GM12872 (cell line): ENCODE results near the gene C1GALT1.

ENCODE experiments used
- CTCF ChIP-seq: IDR thresholded peaks from 3 replicates; pipeline ENCODE4 v1.5.1; 2011; ENCODE audit warnings: low read depth, mild to moderate bottlenecking, low read length, moderate library complexity; ENCODE audit not compliant: insufficient read depth

C1GALT1 gene

GRCh38 chr7:7214398-7215347, 32.3 kb downstream of the C1GALT1 start:
- no peak for TF ChIP-seq CTCF

DNA sequence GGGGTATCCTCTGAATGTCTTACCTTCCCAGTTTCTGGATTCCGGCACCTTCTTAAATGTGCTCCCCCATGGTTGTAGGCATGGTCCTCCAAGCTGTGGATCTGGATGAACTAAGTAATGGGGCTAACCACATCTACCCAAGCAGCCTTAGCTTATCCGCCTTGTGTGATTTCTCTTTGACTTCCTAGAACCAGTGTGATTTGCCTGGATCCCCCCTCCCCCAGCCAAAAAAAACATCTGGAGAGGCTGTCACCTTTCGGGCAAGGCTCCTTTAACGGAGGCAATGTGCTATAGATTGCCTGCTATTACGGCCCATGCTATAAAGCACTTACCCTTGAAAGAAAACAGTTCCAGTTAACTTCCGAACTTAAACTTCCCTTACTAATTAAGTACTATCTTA, 33.9 kb downstream of the C1GALT1 start:
- no peak for TF ChIP-seq CTCF

GRCh38 chr7:7219216-7219615, 36.9 kb downstream of the C1GALT1 start:
- no peak for TF ChIP-seq CTCF

DNA sequence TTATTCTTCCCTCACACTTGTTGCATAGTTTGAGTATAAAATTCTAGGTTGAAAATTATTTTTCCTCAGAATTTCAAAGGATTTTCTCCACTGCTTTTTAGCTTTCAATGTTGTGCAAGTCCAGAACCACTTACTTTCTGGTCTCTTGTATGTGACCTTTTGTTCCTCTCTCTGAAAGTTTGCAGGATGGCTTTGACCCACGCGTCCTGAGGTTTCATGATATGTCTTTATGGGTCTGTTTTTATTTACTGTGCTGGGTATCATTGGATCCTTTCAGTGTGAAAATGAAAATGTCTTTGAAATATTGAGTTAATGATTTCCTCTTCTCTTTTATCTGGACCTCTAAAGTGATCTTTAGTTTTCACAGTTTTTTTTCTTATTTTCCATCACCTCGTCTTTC, 38.5 kb downstream of the C1GALT1 start:
- no peak for TF ChIP-seq CTCF

DNA sequence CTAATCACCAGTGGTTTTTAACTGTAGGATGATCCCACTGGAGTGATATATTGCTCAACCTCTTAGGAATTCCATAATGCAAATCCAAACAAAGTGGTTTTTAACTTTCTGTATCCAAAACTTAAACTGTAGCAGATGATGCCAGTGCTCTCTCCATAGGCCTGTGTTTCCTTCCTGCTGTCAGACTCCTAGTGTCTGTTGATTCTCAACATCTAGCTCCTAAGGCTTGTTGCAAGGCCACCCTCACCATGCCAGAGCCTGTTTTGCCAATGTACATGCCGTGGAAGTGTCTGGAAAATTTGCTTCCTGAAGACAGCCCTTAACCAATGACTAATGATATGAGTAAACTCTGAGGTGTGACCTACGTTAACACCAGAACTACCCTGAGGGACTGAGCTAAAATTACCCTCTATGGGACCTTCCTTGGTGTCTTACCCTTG, 39.3 kb downstream of the C1GALT1 start:
- TF ChIP-seq CTCF, result no peak

GRCh38 chr7:7223250-7223649, 40.9 kb downstream of the C1GALT1 start:
- no peak for TF ChIP-seq CTCF

DNA sequence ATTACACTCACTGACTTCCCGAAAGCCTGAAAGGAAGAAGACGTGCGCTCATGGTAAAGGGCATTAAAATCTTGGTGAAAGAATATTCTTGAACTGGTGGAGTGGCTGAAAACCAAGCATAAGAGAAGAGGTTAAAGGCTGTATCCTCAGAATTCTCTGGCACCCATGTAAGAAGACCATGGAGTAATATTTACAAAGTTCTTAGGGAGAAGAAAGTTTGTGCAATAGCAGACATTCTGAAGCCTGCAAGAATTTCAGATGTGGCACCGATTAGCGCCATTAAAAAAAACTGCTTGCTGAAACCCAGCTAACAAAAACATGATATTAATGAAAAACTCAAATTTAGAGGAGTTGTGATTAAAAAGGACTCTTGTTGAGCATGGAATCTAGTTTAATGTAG, 44.1 kb downstream of the C1GALT1 start:
- no peak for TF ChIP-seq CTCF
